Renal cortex interstitium (tissue), 11 donors: Measurements from ENCODE around the gene IER5. TPM values are rescaled to one million over a fixed set of nuclear protein-coding genes. Genes with fewer than 3 reads are reported as not detected.

Source experiments
- DNase-seq, 11 donors: peaks; one replicate each; pipeline ENCODE4 v3.0.0-alpha.2; 2013; ENCODE audit warnings: low read depth in 9 of 11, low spot score in 4 of 11; ENCODE audit errors: extremely low read depth in 1 of 11
- polyA plus RNA-seq, 3 donors: library from polyadenylated mRNA; unstranded; fragments of 120-200 nt; gene quantifications; one replicate each; pipeline ENCODE4 v1.2.1, GENCODE V29; 2013; ENCODE audit not compliant: insufficient read length in 3 of 3

Gene IER5
- polyA plus RNA-seq, 3 donors = 5.7 to 7.4 (median 5.8) TPM

GRCh38 chr1:181122222-181122621 is 33.7 kb downstream of the IER5 start:
- DNase-seq = no peak

GRCh38 chr1:181123173-181123572 is 34.7 kb downstream of the IER5 start:
- no peak for DNase-seq

- DNase-seq = no peak
Observed at GRCh38 chr1:181124291-181124751, 35.8 kb downstream of the IER5 start.

- no peak for DNase-seq
Observed at GRCh38 chr1:181126289-181126688, 37.8 kb downstream of the IER5 start.

DNA sequence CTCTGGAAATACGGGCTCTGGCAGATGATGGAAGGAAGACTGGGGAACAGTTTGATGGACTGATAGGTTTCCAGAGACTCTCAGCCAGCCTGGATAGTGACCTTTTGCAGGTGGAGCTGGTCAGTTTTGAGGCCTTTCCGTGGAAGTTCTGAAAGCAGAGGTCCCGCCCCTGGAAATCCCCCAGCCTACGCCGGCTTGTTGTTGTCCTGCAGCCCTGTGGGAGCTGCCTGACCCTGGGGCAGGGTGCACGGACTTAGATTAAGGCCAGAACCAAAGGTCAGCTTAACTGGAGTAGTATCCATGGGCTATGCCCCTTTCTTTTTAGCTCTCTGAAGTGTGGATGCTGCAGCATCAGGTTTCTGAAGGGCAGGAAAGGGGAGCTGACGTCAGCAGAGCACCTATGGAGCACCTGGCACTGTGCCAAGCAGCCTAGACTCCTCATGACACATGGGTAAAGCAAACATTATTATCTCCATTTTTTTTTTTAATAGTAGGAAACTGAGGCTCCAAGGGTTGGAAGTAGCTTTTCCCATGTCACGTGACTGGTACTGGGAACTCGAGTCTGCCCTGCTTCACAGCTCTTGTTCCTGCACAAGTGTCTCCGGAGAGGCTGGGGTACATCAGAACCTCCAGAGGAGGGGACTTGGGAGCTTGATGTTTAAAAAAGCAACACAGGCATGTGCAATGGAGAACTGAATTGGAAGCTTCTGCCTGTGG is 38.5 kb downstream of the IER5 start:
- DNase-seq = no peak

- DNase-seq = no peak
Observed at GRCh38 chr1:181127898-181128453, 39.5 kb downstream of the IER5 start.

DNA sequence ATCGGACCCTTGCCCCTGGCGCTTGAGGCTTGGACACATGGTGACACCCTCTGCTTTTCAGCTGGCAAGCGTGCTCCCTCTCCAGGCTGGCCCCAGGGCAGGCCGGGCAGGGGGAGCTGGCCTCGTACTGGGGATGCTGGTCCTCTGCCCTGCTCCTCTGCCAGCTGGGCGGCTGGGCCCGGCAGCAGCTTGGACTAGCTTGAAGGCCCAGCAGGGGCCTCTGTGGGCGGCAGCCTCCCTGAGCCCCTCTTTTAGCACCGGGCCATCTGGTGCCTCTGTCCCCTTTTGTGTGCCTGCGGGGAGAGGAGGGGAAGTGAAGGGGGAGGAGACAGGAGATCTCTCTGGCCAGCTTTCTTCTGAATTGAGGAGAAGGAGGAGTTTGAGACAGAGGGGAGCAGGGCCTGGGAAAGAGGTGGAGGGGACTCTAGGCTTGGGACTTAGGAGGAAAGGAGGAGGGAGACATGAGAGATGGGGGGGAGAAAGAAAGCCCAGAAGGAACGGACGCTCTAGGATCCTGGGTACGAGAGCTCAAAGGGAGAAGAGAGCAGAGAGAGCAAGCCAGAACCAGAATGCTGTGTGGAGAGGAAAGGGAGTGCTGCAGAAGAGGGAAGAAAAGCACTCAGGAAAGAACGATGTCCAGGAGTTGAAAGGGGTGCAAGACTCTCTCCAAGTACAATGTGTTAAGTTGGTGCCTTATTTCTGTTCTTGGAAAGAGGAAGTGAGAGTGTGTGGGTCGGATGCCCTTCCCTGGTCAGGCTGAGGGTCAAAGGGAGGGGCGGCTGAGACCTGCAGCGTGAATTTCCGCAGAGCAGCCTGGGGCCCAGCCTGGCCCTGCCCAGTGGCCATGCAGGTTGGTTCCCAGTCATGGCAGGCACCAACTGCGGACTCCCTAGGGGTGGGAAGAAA is 40.3 kb downstream of the IER5 start:
- DNase-seq = no peak

DNA sequence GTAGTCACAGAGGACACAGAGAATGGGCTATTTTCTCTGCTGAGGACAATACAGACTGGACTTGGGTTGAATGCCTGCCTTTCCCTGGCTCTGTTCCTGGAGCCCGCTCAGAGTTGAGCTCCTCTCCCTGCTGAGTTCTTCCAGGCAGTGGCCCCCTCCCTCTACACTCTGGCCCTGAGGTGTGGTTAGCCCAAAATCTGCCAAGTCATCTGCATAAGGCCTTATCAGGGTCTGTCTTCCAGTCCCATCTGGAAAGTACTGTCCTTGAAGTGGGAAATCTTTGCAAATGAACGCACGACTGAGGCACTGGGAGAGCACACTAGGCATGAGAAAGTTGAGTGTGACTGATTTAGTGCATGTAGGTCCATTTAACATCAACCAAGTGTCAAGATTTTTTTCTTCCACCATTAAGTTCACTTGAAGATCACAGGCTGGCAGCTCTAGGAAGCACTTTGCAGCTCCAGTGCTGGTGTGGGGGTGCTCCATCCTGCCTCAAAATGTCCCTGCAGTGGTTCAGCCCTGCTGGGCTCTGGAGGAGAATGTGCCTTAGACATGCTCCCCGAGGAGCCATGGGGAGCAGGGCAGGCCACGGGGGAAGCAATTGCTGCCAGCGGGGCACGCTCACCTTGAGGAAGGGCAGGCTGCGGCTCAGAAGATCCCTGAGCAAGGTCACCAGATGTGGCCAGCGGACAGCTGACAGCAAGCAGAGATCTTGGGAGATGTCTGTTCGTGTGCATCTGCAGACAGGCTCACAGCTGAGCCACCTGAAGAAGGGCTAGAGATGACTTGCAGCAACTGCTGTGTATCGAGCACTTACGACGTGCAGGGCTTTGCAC is 41.5 kb downstream of the IER5 start:
- no peak for DNase-seq

- no peak for DNase-seq
Observed at GRCh38 chr1:181131255-181131941, 42.9 kb downstream of the IER5 start.

DNA sequence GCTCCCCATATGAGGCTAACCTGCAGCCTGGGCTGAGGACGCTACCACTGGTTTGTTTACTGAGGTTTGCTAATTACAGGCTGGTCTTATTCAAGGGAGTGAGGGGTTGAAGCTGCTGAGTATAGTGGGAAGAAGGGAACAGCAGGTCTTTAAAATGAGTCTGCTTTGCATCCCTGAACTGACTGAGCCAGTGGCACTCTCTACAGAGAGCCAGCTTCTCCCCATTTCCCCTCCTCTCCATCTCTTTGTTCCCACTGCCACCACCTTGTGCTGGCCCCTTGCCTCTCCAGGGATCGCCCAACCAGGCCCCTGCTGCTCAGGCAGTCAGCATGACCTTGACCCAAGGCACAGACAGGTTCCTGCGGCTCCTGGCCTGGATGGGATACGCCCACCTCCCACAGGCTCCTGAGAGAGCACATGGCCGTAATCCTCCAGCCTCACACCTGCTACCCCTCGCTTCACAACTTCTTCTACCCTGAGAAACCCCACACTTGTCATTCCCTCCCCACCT is 45.0 kb downstream of the IER5 start:
- no peak for DNase-seq

DNA sequence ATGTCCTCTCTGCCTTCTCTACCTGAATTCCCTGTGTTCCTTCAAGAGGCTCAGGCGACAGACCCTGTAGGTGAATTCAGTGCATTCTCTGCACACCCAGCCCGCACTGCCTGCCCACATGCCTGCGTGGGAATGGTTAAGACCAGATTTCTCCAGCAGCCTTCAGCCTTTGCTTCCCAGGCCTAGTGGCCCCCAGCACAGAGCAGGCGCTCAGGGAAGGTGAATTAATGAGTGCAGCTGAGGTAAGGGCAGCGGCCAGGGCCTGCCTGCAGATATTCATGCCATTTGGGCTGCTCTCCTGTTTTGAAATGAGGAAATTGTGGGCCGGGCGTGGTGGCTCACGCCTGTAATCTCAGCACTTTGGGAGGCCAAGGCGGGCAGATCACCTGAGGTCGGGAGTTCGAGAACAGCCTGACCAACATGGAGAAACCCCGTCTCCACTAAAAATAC is 45.5 kb downstream of the IER5 start:
- no peak for DNase-seq

- no peak for DNase-seq
Observed at GRCh38 chr1:181134543-181135436, 46.3 kb downstream of the IER5 start.

DNA sequence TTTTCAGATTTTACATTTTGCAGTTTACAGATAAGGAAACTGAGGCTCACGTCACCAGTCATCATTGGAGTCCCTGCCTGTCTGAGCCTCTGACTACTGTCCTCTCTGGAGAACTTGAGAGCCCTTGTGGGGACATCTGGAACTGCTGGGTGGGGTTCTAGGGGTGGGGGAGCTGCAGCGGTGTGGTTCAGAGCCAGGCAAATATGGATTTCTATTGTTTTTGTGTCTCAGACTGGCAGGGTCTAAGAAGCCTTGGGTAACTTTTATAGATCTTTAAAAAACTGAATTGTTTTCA is 46.9 kb downstream of the IER5 start:
- DNase-seq = no peak

DNA sequence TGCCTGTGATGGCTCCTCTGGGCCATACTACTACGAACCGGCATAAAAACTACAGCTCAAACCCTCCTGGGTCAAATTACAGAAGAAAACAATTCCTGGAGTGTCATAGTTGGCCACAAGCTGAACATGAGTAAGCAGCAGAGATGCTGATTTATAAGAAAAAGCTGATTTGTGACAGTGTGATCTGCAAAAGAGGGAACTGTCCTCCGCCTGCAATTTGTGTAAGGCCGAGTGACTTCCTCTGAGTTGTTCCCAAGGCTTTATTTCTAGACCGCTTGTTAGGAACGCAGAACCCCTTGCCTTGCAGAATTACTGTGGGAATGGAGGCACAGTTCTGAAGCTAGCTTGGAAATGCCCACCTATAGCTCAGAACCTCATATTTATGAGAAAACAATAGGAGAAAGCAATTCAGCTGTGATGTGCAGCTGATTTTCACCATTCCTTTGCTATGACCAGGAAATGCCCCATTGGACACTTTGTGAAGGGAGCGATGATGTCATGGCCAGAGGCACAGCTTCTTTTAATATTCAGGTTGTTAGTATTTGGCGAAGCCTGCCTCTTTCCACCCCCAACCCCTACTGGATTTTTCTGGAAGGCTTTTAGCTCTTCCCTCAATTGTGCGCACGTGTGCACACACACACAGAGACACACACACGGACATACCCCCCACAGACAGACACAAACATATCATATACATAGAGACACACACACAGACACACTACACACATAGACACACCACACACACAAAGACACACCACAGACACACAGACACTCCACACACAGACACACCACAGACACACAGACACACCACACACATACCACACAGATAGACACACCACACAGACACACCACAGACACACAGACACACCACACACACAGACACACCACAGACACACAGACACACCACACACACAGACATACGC is 47.6 kb downstream of the IER5 start:
- no peak for DNase-seq

- DNase-seq = no peak
Observed at GRCh38 chr1:181136738-181137122, 48.2 kb downstream of the IER5 start.

DNA sequence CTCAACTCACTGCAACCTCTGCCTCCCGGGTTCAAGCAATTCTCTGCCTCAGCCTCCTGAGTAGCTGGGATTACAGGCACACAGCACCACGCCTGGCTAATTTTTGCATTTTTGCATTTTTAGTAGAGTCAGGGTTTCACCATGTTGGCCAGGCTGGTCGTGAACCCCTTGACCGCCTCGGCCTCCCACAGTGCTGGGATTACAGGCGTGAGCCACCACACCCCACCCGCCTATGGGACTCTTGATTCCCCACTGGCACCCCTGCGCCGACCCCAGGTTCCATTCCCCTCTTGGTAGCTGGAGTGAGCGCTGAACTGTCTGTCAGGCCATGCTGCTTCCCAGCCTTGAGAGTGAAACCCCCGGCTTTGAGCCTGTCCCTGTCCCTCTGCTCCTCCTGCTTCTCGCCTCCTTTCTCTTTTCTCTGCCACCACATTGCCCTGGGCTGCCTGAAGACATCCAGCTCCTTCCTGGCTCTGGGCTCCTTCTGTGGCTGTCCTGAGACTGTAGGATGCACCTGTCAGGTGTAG is 48.8 kb downstream of the IER5 start:
- DNase-seq = no peak
